Measurements from ENCODE around the gene CTU2.
A peak's percentile ranks its signal among the peaks of the same experiment; 100 is the strongest.

Gene CTU2

GRCh38 chr16:88681709-88682451, 24.4 kb upstream of the CTU2 start:
- DNase-seq = peak; percentile 42

- DNase-seq = no peak
These were observed 21.6 kb upstream of the CTU2 start for GRCh38 chr16:88684569-88685155.

GRCh38 chr16:88685156-88686061, 20.9 kb upstream of the CTU2 start:
- no peak for DNase-seq

GRCh38 chr16:88686062-88686438, 20.3 kb upstream of the CTU2 start:
- DNase-seq = no peak

- DNase-seq = no peak
These were observed 19.7 kb upstream of the CTU2 start, which contains the start of gene SNAI3 for GRCh38 chr16:88686439-88687253. TSS of gene SNAI3 (minus strand) at chr16:88686507. CDS start at chr16:88686406, 101 bp downstream.

GRCh38 chr16:88687254-88687576, 19.1 kb upstream of the CTU2 start:
- DNase-seq = no peak

- no peak for DNase-seq
These were observed 18.7 kb upstream of the CTU2 start for GRCh38 chr16:88687676-88688012.

GRCh38 chr16:88688013-88688778, 18.1 kb upstream of the CTU2 start:
- DNase-seq = no peak

- no peak for DNase-seq
These were observed 15.8 kb upstream of the CTU2 start for GRCh38 chr16:88690341-88691128.

- no peak for DNase-seq
These were observed 15.0 kb upstream of the CTU2 start for GRCh38 chr16:88691129-88691813.

- peak; percentile 6 for DNase-seq
These were observed 14.3 kb upstream of the CTU2 start for GRCh38 chr16:88691924-88692560.

GRCh38 chr16:88692861-88693260, 13.4 kb upstream of the CTU2 start:
- DNase-seq = no peak

GRCh38 chr16:88693420-88694177, 12.7 kb upstream of the CTU2 start:
- DNase-seq = no peak

- no peak for DNase-seq
These were observed 11.8 kb upstream of the CTU2 start for GRCh38 chr16:88694221-88695087.

- DNase-seq = no peak
These were observed 11.1 kb upstream of the CTU2 start for GRCh38 chr16:88695218-88695617.

GRCh38 chr16:88695753-88696152, 10.6 kb upstream of the CTU2 start:
- no peak for DNase-seq

GRCh38 chr16:88696441-88696840, 9.9 kb upstream of the CTU2 start:
- DNase-seq = no peak

GRCh38 chr16:88697116-88697830, 9.0 kb upstream of the CTU2 start:
- DNase-seq = no peak

Measured in midbrain (tissue), 1 donor.